GM12892 (cell line): ENCODE measurements around the gene LRMDA.
"Not testable (repeated sequence)": the region's sequence is repeated elsewhere in the genome, so short reads cannot be mapped to it uniquely, and the experiment has no call there.

Experiments used
- DNase-seq: peaks from one replicate; pipeline ENCODE4 v3.0.0; 2011; ENCODE audit not compliant: insufficient read length
- FAIRE-seq: peaks from 2 replicates; lab custom pipeline; 2011; peaks lifted over from hg19 to GRCh38; lab: Jason Lieb, UNC
- POLR2A ChIP-seq: IDR thresholded peaks from 2 replicates; pipeline ENCODE4 v1.6.1; 2011; ENCODE audit warnings: low read depth, low read length, control low read depth
- POLR2AphosphoS5 ChIP-seq: IDR thresholded peaks from 2 replicates; pipeline ENCODE4 v1.6.1; 2011; ENCODE audit warnings: low read depth, low read length, control low read depth
- TAF1 ChIP-seq: IDR thresholded peaks from 2 replicates; pipeline ENCODE4 v1.6.1; 2011; ENCODE audit warnings: low read depth, mild to moderate bottlenecking, control low read depth, low read length, borderline replicate concordance

Gene LRMDA

DNA sequence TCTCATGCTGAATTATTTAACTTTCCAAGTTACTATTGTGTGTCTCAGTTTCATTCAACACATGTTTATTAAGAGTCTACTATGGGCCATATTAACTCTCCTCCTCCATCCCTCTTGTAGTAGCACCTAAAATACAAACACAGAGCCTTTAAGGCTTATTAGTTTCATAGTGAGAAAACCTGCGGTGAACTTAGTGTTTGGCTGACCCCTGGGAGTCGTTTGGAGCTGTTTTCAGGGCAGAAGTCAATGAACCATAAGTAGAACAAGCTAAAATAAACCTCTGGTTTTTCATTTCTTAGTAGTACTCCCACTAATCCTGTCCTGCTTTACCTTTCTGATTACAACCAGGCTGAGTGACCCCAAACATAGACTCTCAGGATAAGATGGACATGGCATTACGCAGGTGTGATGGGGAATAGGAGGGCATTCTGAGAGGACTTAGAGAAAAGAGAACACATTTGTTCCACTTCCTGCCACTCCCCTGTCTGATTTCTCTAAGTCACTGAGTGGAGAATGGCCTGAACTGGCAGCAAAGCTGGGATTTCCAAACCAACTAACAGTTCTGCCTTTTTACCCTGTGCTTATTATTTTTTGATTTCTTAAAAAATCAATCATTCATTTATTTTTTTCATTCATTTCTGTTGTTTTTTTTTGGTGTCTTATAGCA lies 74.5 kb downstream of the LRMDA start:
- FAIRE-seq, result no peak
- DNase-seq, result no peak
- TF ChIP-seq POLR2A (no peak), TAF1 (no peak), POLR2AphosphoS5 (no peak)

DNA sequence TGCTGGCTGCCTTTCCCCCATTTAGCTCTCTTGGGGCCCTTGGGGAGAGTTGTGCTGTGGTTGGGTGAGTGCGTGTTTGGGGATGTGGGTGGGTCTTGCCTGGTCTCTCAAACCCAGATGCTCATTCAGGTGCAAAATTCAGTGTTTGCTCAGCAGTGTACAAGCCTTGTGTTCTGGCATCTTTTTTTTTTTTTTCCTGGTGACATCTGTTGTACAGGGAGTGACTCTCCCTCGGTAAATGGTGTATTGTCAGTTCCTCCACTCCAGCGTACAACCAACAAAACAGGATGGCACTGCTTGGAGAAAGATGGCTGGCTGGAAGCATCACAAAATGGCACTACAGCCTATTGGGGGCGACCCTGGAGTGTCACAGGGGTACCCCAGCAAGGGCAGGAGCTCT lies 75.5 kb downstream of the LRMDA start:
- no peak for FAIRE-seq
- TF ChIP-seq POLR2AphosphoS5 (no peak), TAF1 (no peak), POLR2A (no peak)
- no peak for DNase-seq

DNA sequence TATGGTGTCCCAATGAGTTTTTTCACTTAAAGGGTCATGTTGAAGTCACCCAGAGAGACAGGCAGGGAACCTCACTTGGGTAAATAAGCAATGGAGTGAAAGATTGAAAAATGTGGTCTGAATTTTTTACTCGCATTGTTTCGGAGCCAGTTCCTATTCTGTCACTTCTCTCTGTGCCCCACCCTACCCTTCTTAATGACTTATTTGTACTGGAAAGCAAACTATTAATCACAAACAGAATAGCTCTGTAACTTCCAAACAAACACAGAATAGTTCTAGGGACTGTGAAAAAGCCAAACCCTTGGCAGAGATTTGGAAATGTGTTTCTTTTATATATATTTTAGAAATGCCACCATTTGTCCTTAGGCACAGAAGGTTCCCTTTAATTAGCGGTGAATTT lies 76.0 kb downstream of the LRMDA start:
- DNase-seq, result no peak
- TF ChIP-seq POLR2AphosphoS5 (no peak), POLR2A (no peak), TAF1 (no peak)
- no peak for FAIRE-seq

DNA sequence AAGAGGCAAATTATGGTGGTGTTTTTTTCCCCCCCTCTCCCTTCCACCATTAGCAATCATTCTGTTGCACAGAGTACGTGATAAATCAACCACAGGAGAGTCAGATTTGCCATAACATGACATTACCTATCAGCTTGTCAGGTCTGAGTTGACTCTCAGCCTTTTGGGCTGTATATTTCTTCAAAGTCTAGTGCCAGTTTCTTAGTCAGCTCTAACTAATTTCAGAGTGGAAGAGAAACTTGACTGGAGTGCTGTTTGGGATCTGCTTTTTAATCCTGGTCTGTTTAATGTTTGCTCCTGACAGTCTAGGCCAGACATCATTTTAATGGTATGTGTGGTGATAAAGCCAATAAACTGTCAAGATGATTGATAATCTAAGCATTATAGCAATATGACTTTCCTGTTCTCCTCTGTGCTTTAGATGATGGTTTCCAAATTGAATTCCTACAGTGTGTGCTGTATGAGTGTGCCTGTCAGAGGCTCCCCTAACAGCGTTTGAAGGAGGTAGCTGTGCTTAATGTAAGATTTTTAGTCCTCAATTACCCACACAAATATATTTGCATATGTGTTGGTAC lies 76.9 kb downstream of the LRMDA start:
- FAIRE-seq (no peak), DNase-seq (no peak)
- no peak for TF ChIP-seq POLR2AphosphoS5
- no peak for TF ChIP-seq TAF1
- TF ChIP-seq POLR2A, result no peak

GRCh38 chr10:75508814-75509306 lies 77.4 kb downstream of the LRMDA start:
- no peak for TF ChIP-seq POLR2AphosphoS5
- TF ChIP-seq TAF1, result no peak
- no peak for TF ChIP-seq POLR2A
- FAIRE-seq (no peak), DNase-seq (no peak)

- TF ChIP-seq POLR2AphosphoS5, result no peak
- no peak for TF ChIP-seq TAF1
- TF ChIP-seq POLR2A, result no peak
- DNase-seq (no peak), FAIRE-seq (no peak)
Measured at GRCh38 chr10:75509706-75510105, 78.3 kb downstream of the LRMDA start.

DNA sequence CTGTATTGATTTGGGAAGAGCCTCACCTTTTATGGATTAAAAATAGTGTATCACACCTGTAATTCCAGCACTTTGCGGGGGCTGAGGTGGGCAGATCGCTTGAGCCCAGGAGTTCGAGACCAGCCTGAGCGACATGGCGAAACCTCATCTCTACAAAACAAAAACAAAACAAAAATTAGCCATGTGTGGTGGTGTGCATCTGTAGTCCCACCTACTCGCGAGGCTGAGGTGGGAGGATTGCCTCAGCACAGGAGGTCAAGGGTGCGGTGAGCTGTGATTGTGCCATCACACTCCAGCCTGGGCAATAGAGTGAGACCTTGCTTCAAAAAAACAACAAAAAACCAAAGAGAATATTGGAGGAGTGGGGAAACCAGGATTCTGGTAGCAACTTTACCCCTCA lies 79.6 kb downstream of the LRMDA start:
- no peak for TF ChIP-seq POLR2AphosphoS5
- TF ChIP-seq TAF1, result no peak
- no peak for TF ChIP-seq POLR2A
- no peak for DNase-seq
- no peak for FAIRE-seq

DNA sequence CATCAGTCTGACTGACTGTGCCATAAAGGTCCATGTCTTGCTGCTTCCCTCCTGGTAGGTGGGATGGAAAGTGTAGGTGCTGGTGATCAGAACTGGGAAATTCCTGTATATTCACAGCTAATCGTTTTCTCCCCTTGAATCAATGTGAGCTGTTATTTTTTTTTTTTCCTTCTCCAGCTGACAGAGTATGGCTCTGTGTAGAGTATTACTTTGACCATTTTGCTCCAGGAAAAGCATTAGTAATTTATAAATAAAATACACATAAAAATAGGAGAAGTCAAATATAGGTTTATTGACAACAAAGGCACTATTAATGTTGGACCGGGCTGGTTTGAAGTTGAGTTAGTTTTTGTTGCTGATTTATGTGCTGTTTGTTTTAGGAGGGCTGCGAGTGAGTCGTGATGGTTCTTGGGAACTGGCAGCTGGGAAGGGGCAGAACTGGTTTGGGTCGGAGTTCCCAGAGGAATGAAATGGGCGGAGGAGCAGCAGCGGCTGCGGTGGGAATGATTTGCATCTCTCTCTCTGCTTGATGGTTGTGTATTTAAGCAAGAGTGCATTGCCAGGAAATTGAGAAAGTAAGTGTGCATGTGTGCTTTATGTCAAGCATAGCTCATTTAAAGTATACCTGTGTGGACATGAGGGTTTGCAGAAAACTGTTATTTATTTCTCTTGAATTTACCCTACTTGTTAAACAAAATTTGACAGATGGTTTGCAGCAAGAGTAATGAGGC lies 80.9 kb downstream of the LRMDA start:
- no peak for DNase-seq
- FAIRE-seq, result no peak
- TF ChIP-seq POLR2AphosphoS5, result no peak
- no peak for TF ChIP-seq TAF1
- no peak for TF ChIP-seq POLR2A

GRCh38 chr10:75513292-75513885 lies 82.0 kb downstream of the LRMDA start:
- no peak for TF ChIP-seq POLR2AphosphoS5
- no peak for TF ChIP-seq POLR2A
- no peak for TF ChIP-seq TAF1
- DNase-seq (no peak), FAIRE-seq (no peak)

DNA sequence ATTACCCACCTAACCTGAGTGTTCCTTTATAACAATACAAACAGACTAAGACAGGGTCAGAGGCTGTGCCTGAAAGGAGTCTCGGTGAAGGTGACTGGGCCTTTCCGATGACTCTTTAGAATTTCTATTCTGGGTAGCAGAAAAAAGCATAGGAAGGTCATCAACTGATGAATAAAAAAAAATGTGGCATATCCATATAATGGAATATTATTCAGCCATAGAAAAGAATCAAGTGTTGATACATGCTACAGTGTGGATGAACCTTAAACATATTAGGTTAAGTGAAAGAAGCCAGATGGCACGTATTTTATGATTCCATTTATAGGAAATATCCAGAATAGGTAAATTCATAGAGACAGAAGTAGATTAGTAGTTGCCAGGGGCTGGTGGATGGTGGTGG lies 83.4 kb downstream of the LRMDA start:
- FAIRE-seq, result no peak
- TF ChIP-seq POLR2AphosphoS5 (no peak), POLR2A (no peak), TAF1 (no peak)
- no peak for DNase-seq

- FAIRE-seq, DNase-seq: not testable (repeated sequence)
Measured at GRCh38 chr10:75516154-75516553, 84.7 kb downstream of the LRMDA start.

GRCh38 chr10:75519213-75519612 lies 87.8 kb downstream of the LRMDA start:
- DNase-seq, FAIRE-seq: not testable (repeated sequence)

DNA sequence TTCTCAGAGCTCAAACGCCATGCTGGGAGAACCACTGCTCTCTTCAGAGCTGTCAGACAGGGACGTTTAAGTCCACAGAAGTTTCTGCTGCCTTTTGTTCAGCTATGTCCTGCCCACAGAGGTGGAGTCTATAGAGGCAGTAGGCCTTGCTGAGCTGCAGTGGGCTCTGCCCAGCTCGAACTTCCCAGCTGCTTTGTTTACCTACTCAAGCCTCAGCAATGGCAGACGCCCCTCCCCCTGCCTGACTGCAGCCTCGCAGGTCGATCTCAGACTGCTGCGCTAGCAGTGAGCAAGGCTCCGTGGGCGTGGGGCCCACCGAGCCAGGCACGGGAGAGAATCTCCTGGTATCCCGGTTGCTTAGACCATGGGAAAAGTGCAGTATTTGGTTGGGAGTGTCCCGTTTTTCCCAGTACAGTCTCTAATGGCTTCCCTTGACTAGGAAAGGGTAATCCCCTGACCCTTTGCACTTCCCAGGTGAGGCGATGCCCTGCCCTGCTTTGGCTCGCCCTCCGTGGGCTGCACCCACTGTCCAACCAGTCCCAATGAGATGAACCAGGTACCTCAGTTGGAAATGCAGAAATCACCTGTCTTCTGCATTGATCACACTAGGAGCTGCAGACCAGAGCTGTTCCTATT lies 89.9 kb downstream of the LRMDA start:
- not testable (repeated sequence) for FAIRE-seq, DNase-seq
